Naive B cell (primary cell): ENCODE results near the gene TTLL10. TPM values are rescaled to one million over a fixed set of nuclear protein-coding genes. Genes with fewer than 3 reads are reported as not detected.
A peak's percentile ranks its signal among the peaks of the same experiment; 100 is the strongest.

ENCODE experiments used
- ATAC-seq, 2 donors: fragments of 150-1000 bp; cut with Tn5 transposase; 2 replicates each; pipeline ENCODE4 v1.10.0; 2021; ENCODE audit warnings: low read depth in 2 of 2, mild to moderate bottlenecking in 2 of 2, moderate library complexity in 2 of 2
- DNase-seq: peaks from one replicate; pipeline ENCODE4 v3.0.0; 2022
- H3K27ac Mint-ChIP-seq, 6 donors: one replicate each; pipeline ENCODE4 v1.8.0; 2020 to 2022; ENCODE audit warnings: mild to moderate bottlenecking in 6 of 6, mixed read lengths in 6 of 6, moderate library complexity in 5 of 6, inconsistent platforms in 2 of 6
- H3K27me3 Mint-ChIP-seq, 3 donors: one replicate each; pipeline ENCODE4 v1.8.0; 2021 to 2022; ENCODE audit warnings: mixed read lengths in 3 of 3, mild to moderate bottlenecking in 1 of 3
- H3K36me3 Mint-ChIP-seq, 2 donors: one replicate each; pipeline ENCODE4 v1.8.0; 2020 to 2022; ENCODE audit warnings: mixed read lengths in 2 of 2, inconsistent platforms in 1 of 2, mild to moderate bottlenecking in 1 of 2
- H3K4me1 Mint-ChIP-seq, 3 donors: one replicate each; pipeline ENCODE4 v1.8.0; 2020 to 2022; ENCODE audit warnings: mixed read lengths in 3 of 3, inconsistent platforms in 1 of 3, mild to moderate bottlenecking in 1 of 3, moderate library complexity in 1 of 3
- H3K4me3 Mint-ChIP-seq, 8 donors: one replicate each; pipeline ENCODE4 v1.8.0; 2020 to 2022; ENCODE audit warnings: mild to moderate bottlenecking in 8 of 8, mixed read lengths in 8 of 8, moderate library complexity in 8 of 8, inconsistent platforms in 2 of 8
- H3K9me3 Mint-ChIP-seq, 7 donors: one replicate each; pipeline ENCODE4 v1.8.0; 2020 to 2022; ENCODE audit warnings: mixed read lengths in 7 of 7, mild to moderate bottlenecking in 5 of 7, inconsistent platforms in 2 of 7, moderate library complexity in 1 of 7
- polyA plus RNA-seq, 6 donors: library from polyadenylated mRNA; unstranded; fragments of 300-500 nt; fragmentation: Illumina TruSeq; gene quantifications; one replicate each; pipeline ENCODE4 v1.2.3, GENCODE V29; 2021; ENCODE audit warnings: low read depth in 6 of 6

The TTLL10 gene
- polyA plus RNA-seq, 6 donors from 2014 or later, result not detected

GRCh38 chr1:1155258-1155657 lies 18.4 kb upstream of the TTLL10 start:
- H3K27ac Mint-ChIP-seq, result peak overlapping the region in 3 of 6 donors; percentile 13 to 41 (median 38)
- DNase-seq (no peak), ATAC-seq (no peak)
- peaks cover 0 to 17% (median 14%) of the 10 kb centered on the region in 7 donors for H3K9me3 Mint-ChIP-seq
- peaks cover 0 to 15% of the 10 kb centered on the region in 2 donors for H3K36me3 Mint-ChIP-seq
- peak overlapping the region in 5 of 8 donors; percentile 15 to 61 (median 30) for H3K4me3 Mint-ChIP-seq
- no peaks in the 10 kb centered on the region for H3K27me3 Mint-ChIP-seq
- H3K4me1 Mint-ChIP-seq, result peaks cover 11 to 26% (median 20%) of the 10 kb centered on the region in 3 donors

GRCh38 chr1:1156140-1157032 lies 17.3 kb upstream of the TTLL10 start:
- H3K4me1 Mint-ChIP-seq, result peaks cover 11 to 26% (median 20%) of the 10 kb centered on the region in 3 donors

GRCh38 chr1:1157033-1157365 lies 16.7 kb upstream of the TTLL10 start:
- H3K36me3 Mint-ChIP-seq, result peaks cover 0 to 15% of the 10 kb centered on the region in 2 donors
- peaks cover 0 to 17% (median 14%) of the 10 kb centered on the region in 7 donors for H3K9me3 Mint-ChIP-seq
- H3K4me3 Mint-ChIP-seq, result peak overlapping the region; percentile 53 to 77 (median 69)
- ATAC-seq (no peak), DNase-seq (no peak)
- peaks cover 11 to 23% (median 20%) of the 10 kb centered on the region in 3 donors for H3K4me1 Mint-ChIP-seq
- H3K27me3 Mint-ChIP-seq, result no peaks in the 10 kb centered on the region
- peak overlapping the region in 2 of 6 donors; percentile 88 to 98 for H3K27ac Mint-ChIP-seq

More at GRCh38 chr1:1156140-1157032, 17.3 kb upstream of the TTLL10 start:
- Mint-ChIP-seq H3K9me3 (peaks cover 0 to 17% (median 14%) of the 10 kb centered on the region in 7 donors), H3K27me3 (no peaks in the 10 kb centered on the region), H3K36me3 (peaks cover 0 to 15% of the 10 kb centered on the region in 2 donors), H3K4me3 (peak overlapping the region; percentile 66 to 87 (median 77)), H3K27ac (peak overlapping the region in 4 of 6 donors; percentile 59 to 98 (median 86))
- DNase-seq (no peak), ATAC-seq (no peak)

GRCh38 chr1:1157426-1157913 lies 16.2 kb upstream of the TTLL10 start:
- Mint-ChIP-seq H3K27ac (peak overlapping the region; percentile 44 to 94 (median 86)), H3K27me3 (no peaks in the 10 kb centered on the region), H3K4me3 (peak overlapping the region; percentile 77 to 93 (median 82)), H3K9me3 (peaks cover 0 to 14% (median 10%) of the 10 kb centered on the region in 7 donors), H3K4me1 (peaks cover 8 to 20% (median 18%) of the 10 kb centered on the region in 3 donors), H3K36me3 (peaks cover 0 to 13% of the 10 kb centered on the region in 2 donors)
- DNase-seq (peak; percentile 48), ATAC-seq (peak; percentile 57 to 59)

- Mint-ChIP-seq H3K36me3 (peaks cover 0 to 7% of the 10 kb centered on the region in 2 donors), H3K27me3 (no peaks in the 10 kb centered on the region), H3K4me3 (peak overlapping the region in 7 of 8 donors; percentile 60 to 90 (median 77)), H3K9me3 (peaks cover 0 to 8% (median 6%) of the 10 kb centered on the region in 7 donors), H3K4me1 (peaks cover 3 to 14% (median 12%) of the 10 kb centered on the region in 3 donors), H3K27ac (peak overlapping the region; percentile 33 to 94 (median 80))
- DNase-seq, result peak; percentile 58
- peak; percentile 72 for ATAC-seq
Observed at GRCh38 chr1:1157914-1158710, 15.6 kb upstream of the TTLL10 start.

GRCh38 chr1:1160281-1160930 lies 13.3 kb upstream of the TTLL10 start:
- Mint-ChIP-seq H3K27ac (peak overlapping the region in 3 of 6 donors; percentile 26 to 89 (median 57)), H3K36me3 (no peaks in the 10 kb centered on the region), H3K27me3 (peaks cover 0 to 13% (median 0%) of the 10 kb centered on the region in 3 donors), H3K4me3 (peak overlapping the region in 2 of 8 donors; percentile 30 to 65), H3K9me3 (peaks cover 0 to 5% (median 0%) of the 10 kb centered on the region in 7 donors), H3K4me1 (peaks cover 2 to 7% (median 4%) of the 10 kb centered on the region in 3 donors)
- ATAC-seq (no peak), DNase-seq (no peak)

- Mint-ChIP-seq H3K36me3 (no peaks in the 10 kb centered on the region), H3K27me3 (peaks cover 0 to 13% (median 0%) of the 10 kb centered on the region in 3 donors), H3K9me3 (no peaks in the 10 kb centered on the region), H3K4me3 (no peak overlapping the region), H3K4me1 (peaks cover 2 to 10% (median 4%) of the 10 kb centered on the region in 3 donors), H3K27ac (peak overlapping the region in 2 of 6 donors; percentile 57 to 89)
- DNase-seq (no peak), ATAC-seq (no peak)
Observed at GRCh38 chr1:1161078-1161682, 12.5 kb upstream of the TTLL10 start.

- H3K27ac Mint-ChIP-seq, result no peak overlapping the region
- no peaks in the 10 kb centered on the region for H3K9me3 Mint-ChIP-seq
- H3K4me3 Mint-ChIP-seq, result no peak overlapping the region
- H3K27me3 Mint-ChIP-seq, result peaks cover 0 to 13% (median 0%) of the 10 kb centered on the region in 3 donors
- no peak for DNase-seq
- ATAC-seq, result no peak
- H3K4me1 Mint-ChIP-seq, result peaks cover 2 to 5% (median 4%) of the 10 kb centered on the region in 3 donors
- H3K36me3 Mint-ChIP-seq, result no peaks in the 10 kb centered on the region
Observed at GRCh38 chr1:1161683-1162079, 12.0 kb upstream of the TTLL10 start.

GRCh38 chr1:1162597-1163537 lies 10.8 kb upstream of the TTLL10 start:
- ATAC-seq (no peak), DNase-seq (no peak)
- H3K4me1 Mint-ChIP-seq, result peaks cover 0 to 5% (median 0%) of the 10 kb centered on the region in 3 donors
- H3K4me3 Mint-ChIP-seq, result no peak overlapping the region
- no peaks in the 10 kb centered on the region for H3K36me3 Mint-ChIP-seq
- no peak overlapping the region for H3K27ac Mint-ChIP-seq
- H3K9me3 Mint-ChIP-seq, result no peaks in the 10 kb centered on the region
- H3K27me3 Mint-ChIP-seq, result peaks cover 0 to 13% (median 0%) of the 10 kb centered on the region in 3 donors

- H3K4me1 Mint-ChIP-seq, result peaks cover 0 to 5% (median 0%) of the 10 kb centered on the region in 3 donors
- H3K9me3 Mint-ChIP-seq, result no peaks in the 10 kb centered on the region
- no peaks in the 10 kb centered on the region for H3K36me3 Mint-ChIP-seq
- DNase-seq (no peak), ATAC-seq (no peak)
- H3K27me3 Mint-ChIP-seq, result peaks cover 0 to 13% (median 0%) of the 10 kb centered on the region in 3 donors
- no peak overlapping the region for H3K4me3 Mint-ChIP-seq
- H3K27ac Mint-ChIP-seq, result peak overlapping the region in 1 of 6 donors; percentile 75
Observed at GRCh38 chr1:1163538-1164070, 10.1 kb upstream of the TTLL10 start.

- no peak for ATAC-seq
- peaks cover 0 to 5% (median 0%) of the 10 kb centered on the region in 3 donors for H3K4me1 Mint-ChIP-seq
- no peak overlapping the region for H3K4me3 Mint-ChIP-seq
- H3K36me3 Mint-ChIP-seq, result no peaks in the 10 kb centered on the region
- H3K27me3 Mint-ChIP-seq, result peaks cover 0 to 13% (median 0%) of the 10 kb centered on the region in 3 donors
- H3K27ac Mint-ChIP-seq, result no peak overlapping the region
- no peaks in the 10 kb centered on the region for H3K9me3 Mint-ChIP-seq
- no peak for DNase-seq
Observed at GRCh38 chr1:1164361-1164700, 9.3 kb upstream of the TTLL10 start.
